SK-N-MC (cell line): Measurements from ENCODE around the gene PPP2CA.

Experiments
- EZH2 ChIP-seq: fragments of 200-600 bp; sonication (generic); IDR thresholded peaks from one replicate; pipeline ENCODE4 v1.6.1; 2017; ENCODE audit warnings: antibody characterized with exemption
- FOXP2 ChIP-seq: optimal IDR thresholded peaks from 2 replicates; pipeline ENCODE3; 2011; ENCODE audit warnings: mild to moderate bottlenecking, moderate library complexity; ENCODE audit not compliant: insufficient read depth; ENCODE audit errors: extremely low read length, control extremely low read depth
- POLR2AphosphoS5 ChIP-seq: IDR thresholded peaks from 2 replicates; pipeline ENCODE4 v1.6.1; 2012; ENCODE audit warnings: mild to moderate bottlenecking, low read depth, low read length, borderline replicate concordance

DNA sequence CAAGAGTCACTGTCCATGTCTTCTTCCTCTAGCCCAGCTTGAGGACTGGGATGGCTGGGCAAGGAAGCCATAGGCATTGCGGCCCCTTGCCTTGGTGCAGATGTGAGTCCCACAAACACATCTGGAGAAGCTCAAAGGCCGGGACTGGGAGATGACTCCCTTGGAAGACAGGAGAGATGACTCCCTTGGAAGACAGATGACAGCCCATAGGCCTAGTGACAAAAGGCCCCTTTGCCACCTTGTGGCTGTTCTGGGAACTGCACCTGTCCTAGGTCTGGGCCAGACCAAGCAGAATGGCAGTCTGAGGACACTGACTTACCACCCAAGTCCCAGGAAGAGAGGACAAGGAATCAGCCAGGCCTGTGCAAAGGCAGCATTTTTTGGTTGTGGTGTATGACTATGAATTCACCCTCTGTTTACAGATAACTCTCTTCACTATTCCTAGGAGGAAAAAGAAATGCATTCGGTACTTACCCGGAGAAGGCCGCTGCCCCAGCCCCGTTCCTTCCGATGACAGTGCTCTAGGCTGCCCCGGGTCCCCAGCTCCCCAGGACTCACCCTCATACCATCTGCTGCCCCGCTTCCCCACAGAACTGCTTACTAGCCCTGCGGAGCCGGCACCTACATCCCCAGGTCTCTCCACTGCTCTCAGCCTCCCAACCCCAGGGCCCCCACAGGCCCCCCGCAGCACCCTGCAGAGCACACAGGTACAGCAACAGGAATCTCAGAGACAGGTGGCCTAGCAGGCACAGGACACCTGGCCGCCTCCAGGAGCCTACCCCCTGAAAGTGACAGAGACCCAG is 79.9 kb downstream of the PPP2CA start:
- TF ChIP-seq POLR2AphosphoS5 (no peak), EZH2 (no peak), FOXP2 (no peak)
